Measurements from ENCODE around the gene CYB561.
A peak's percentile ranks its signal among the peaks of the same experiment; 100 is the strongest.

The CYB561 gene

GRCh38 chr17:63448655-63449054 is 2.5 kb upstream of the CYB561 start:
- no peak for DNase-seq

GRCh38 chr17:63447471-63448009 is 1.4 kb upstream of the CYB561 start:
- peak; percentile 54 for DNase-seq

- DNase-seq, result peak; percentile 91
These were observed 806 bp upstream of the CYB561 start for GRCh38 chr17:63446753-63447470.

- DNase-seq, result peak; percentile 53
These were observed 544 bp downstream of the CYB561 start for GRCh38 chr17:63445571-63445953.

- no peak for DNase-seq
These were observed 1.0 kb downstream of the CYB561 start for GRCh38 chr17:63445065-63445464.

GRCh38 chr17:63444457-63444856 is 1.6 kb downstream of the CYB561 start:
- no peak for DNase-seq

- no peak for DNase-seq
These were observed 3.1 kb downstream of the CYB561 start for GRCh38 chr17:63443053-63443452.

- peak; percentile 78 for DNase-seq
These were observed 3.5 kb downstream of the CYB561 start for GRCh38 chr17:63442549-63443035.

GRCh38 chr17:63442074-63442473 is 4.0 kb downstream of the CYB561 start:
- DNase-seq, result no peak

- no peak for DNase-seq
These were observed 4.5 kb downstream of the CYB561 start for GRCh38 chr17:63441654-63442053.

- no peak for DNase-seq
These were observed 5.3 kb downstream of the CYB561 start for GRCh38 chr17:63440770-63441335.

- DNase-seq, result no peak
These were observed 5.9 kb downstream of the CYB561 start for GRCh38 chr17:63440127-63440769.

GRCh38 chr17:63439687-63440086 is 6.4 kb downstream of the CYB561 start:
- peak; percentile 49 for DNase-seq

GRCh38 chr17:63438092-63439051 is 7.7 kb downstream of the CYB561 start:
- peak; percentile 46 for DNase-seq

GRCh38 chr17:63437287-63438091 is 8.6 kb downstream of the CYB561 start:
- DNase-seq, result no peak

GRCh38 chr17:63436523-63437110 is 9.5 kb downstream of the CYB561 start:
- no peak for DNase-seq

GRCh38 chr17:63435681-63436522 is 10.2 kb downstream of the CYB561 start:
- no peak for DNase-seq

GRCh38 chr17:63434951-63435571 is 11.0 kb downstream of the CYB561 start:
- peak; percentile 95 for DNase-seq

- peak; percentile 81 for DNase-seq
These were observed 12.1 kb downstream of the CYB561 start for GRCh38 chr17:63433746-63434591.
